Ecto neural progenitor cell (in vitro differentiated cells): ENCODE measurements around the gene PWP2.
"Not testable (repeated sequence)": the region's sequence is repeated elsewhere in the genome, so short reads cannot be mapped to it uniquely, and the experiment has no call there.

ENCODE experiments used
- DNase-seq: peaks from one replicate; pipeline ENCODE4 v3.0.0-alpha.2; 2018; ENCODE audit warnings: low spot score

The PWP2 gene

GRCh38 chr21:44138039-44138438, 30.8 kb downstream of the PWP2 start:
- not testable (repeated sequence) for DNase-seq

GRCh38 chr21:44139787-44140551, 32.8 kb downstream of the PWP2 start:
- not testable (repeated sequence) for DNase-seq

- not testable (repeated sequence) for DNase-seq
Measured at GRCh38 chr21:44140552-44140932, 33.3 kb downstream of the PWP2 start.

- DNase-seq: not testable (repeated sequence)
Measured at GRCh38 chr21:44142470-44142869, 35.3 kb downstream of the PWP2 start.

- not testable (repeated sequence) for DNase-seq
Measured at GRCh38 chr21:44143380-44143779, 36.2 kb downstream of the PWP2 start.

- not testable (repeated sequence) for DNase-seq
Measured at GRCh38 chr21:44143996-44144395, 36.8 kb downstream of the PWP2 start.

GRCh38 chr21:44144784-44145602, 37.8 kb downstream of the PWP2 start:
- not testable (repeated sequence) for DNase-seq

GRCh38 chr21:44145616-44146015, 38.4 kb downstream of the PWP2 start:
- not testable (repeated sequence) for DNase-seq

- DNase-seq: not testable (repeated sequence)
Measured at GRCh38 chr21:44147108-44147507, 39.9 kb downstream of the PWP2 start.

- DNase-seq: not testable (repeated sequence)
Measured at GRCh38 chr21:44150255-44150654, 43.1 kb downstream of the PWP2 start.

- DNase-seq: not testable (repeated sequence)
Measured at GRCh38 chr21:44153214-44153888, 46.2 kb downstream of the PWP2 start.

GRCh38 chr21:44153889-44154228, 46.7 kb downstream of the PWP2 start:
- not testable (repeated sequence) for DNase-seq

GRCh38 chr21:44154816-44155230, 47.6 kb downstream of the PWP2 start:
- DNase-seq: not testable (repeated sequence)

GRCh38 chr21:44155231-44155993, 48.2 kb downstream of the PWP2 start:
- not testable (repeated sequence) for DNase-seq

GRCh38 chr21:44155994-44156380, 48.8 kb downstream of the PWP2 start:
- not testable (repeated sequence) for DNase-seq

GRCh38 chr21:44157439-44158081, 50.4 kb downstream of the PWP2 start:
- not testable (repeated sequence) for DNase-seq

- DNase-seq: not testable (repeated sequence)
Measured at GRCh38 chr21:44158082-44158468, 50.9 kb downstream of the PWP2 start.

- not testable (repeated sequence) for DNase-seq
Measured at GRCh38 chr21:44159349-44160297, 52.4 kb downstream of the PWP2 start.

GRCh38 chr21:44160298-44160672, 53.1 kb downstream of the PWP2 start:
- DNase-seq: not testable (repeated sequence)

- DNase-seq: not testable (repeated sequence)
Measured at GRCh38 chr21:44160821-44161220, 53.6 kb downstream of the PWP2 start.
